Frontal cortex (tissue), 4 donors: ENCODE data around the gene TERT. TPM values are rescaled to one million over a fixed set of nuclear protein-coding genes. Genes with fewer than 3 reads are reported as not detected.
"Not testable (repeated sequence)": the region's sequence is repeated elsewhere in the genome, so short reads cannot be mapped to it uniquely, and the experiment has no call there.

ENCODE experiments used
- DNase-seq, 2 donors: peaks; one replicate each; pipeline ENCODE4 v3.0.0; 2012; ENCODE audit warnings: low spot score in 2 of 2
- FAIRE-seq: peaks from 2 replicates; lab custom pipeline; 2012; peaks lifted over from hg19 to GRCh38; lab: Jason Lieb, UNC
- total RNA-seq: library from RNA; depleted of rRNA; stranded (reverse); fragments of >200 nt; gene quantifications from one replicate; pipeline ENCODE4 v1.2.3, GENCODE V29; 2014
- donor health status: control.
- donor health status: control.
- donor health status: control.

TERT gene
- total RNA-seq, 1 donor from 2014 or later, result not detected

GRCh38 chr5:1332461-1333001, 37.7 kb upstream of the TERT start:
- FAIRE-seq (no peak), DNase-seq (no peak)

DNA sequence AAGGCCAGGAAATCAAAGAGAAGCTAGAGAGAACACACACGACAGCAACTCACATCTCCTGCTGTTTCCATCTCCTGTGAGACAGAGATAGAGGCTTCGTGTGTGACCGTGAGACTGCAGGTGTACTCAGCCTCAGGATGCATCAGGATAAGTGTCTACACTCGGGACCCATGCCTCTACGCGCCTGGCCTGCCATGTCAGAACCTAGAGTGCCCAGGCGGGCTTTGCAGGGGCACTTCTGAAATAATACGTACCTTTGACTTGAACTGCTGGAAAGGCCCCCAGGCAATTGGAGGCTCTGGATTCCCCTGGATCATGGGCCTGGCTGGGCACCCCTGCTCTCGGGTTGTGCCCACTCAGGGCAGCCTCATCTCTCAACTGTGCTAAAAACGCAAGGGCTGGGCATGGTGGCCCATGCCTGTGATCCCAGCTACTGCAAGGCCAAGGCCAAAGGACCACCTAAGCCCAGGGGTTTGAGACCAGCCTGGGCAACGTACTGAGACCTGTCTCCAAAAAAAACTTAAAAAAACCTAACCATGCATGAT, 37.1 kb upstream of the TERT start:
- FAIRE-seq (no peak), DNase-seq (no peak)

DNA sequence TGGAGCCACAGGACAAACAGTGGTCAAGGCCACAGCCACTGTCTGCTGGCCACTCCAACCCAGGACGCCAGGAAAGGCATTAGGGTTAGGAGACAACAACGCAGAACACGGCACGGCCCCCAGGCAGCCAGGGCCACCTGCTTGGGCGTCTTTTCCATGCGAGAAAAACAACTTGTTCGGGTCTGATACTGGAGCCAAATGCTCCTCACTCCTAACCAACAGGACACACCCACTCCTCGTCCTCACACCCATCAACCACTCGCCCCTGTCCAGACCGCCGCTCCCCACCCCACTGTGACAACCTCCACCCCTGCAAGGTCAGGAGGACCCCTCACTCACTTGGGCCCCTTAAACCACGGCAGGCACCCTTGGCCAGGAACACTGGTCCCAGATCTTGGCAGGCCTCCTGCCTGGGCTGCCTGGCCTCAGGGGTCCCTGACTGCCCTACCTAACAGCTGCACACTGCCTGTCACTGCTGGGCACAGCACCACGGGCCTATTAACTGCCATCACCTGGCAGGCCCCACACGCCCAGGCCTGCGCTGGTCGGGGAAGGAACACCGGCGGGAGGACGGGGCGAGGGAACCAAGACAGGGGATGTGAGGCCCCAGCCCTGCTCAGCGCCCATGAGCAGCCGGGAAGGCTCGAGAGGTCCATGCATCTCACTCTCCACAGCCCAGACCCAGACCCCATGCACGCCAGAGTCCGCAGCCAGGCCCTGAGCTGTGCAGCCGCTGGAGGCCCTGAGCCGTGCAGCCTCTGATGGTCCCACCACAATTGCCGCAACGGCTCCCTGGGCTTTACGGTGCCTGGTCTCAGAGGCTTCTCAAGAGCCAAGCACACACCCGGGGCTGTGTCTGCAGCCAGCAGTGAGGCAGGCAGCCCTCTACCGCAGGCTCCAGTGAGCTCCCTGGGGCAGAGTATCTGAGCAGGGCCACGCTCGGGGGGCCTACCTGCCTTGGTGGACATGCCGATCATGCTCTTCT, 36.3 kb upstream of the TERT start:
- FAIRE-seq (no peak), DNase-seq (no peak)

- no peak for FAIRE-seq
- peak; percentile 62 to 71 for DNase-seq
These were observed 35.4 kb upstream of the TERT start for GRCh38 chr5:1330146-1330846.

DNA sequence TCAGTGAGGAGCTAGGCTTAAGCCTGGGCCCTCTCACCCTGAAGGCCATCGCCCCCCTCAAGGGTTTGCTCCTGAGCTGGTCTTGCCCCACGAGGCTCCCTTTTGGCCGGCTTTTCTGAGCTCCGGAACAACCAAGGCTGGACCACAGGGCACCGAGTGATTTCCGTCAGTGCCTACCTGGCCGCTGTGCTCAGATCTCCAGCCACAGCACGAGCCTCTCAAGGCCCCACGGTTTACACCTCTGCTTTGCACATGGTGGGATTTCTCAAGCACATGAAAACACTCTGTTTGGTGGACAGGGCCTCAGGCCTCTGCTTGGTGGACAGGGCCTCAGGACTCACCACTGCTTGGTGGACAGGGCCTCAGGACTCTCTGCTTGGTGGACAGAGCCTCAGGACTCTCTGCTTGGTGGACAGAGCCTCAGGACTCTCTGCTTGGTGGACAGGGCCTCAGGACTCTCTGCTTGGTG, 34.3 kb upstream of the TERT start:
- FAIRE-seq (no peak), DNase-seq (no peak)

GRCh38 chr5:1328237-1329110, 33.6 kb upstream of the TERT start:
- not testable (repeated sequence) for FAIRE-seq, DNase-seq

DNA sequence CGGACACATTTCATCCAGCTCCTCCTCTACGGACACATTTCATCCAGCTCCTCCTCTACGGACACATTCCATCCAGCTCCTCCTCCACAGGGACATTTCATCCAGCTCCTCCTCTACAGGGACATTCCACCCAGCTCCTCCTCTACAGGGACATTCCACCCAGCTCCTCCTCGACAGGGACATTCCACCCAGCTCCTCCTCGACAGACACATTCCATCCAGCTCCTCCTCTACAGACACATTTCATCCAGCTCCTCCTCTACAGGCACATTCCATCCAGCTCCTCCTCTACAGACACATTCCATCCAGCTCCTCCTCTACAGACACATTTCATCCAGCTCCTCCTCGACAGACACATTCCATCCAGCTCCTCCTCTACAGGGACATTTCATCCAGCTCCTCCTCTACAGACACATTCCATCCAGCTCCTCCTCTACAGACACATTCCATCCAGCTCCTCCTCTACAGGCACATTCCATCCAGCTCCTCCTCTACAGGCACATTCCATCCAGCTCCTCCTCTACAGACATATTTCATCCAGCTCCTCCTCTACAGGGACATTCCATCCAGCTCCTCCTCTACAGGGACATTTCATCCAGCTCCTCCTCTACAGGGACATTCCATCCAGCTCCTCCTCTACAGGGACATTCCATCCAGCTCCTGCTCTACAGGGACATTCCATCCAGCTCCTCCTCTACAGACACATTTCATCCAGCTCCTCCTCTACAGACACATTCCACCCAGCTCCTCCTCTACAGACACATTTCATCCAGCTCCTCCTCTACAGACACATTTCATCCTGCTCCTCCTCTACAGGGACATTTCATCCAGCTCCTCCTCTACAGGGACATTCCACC, 32.3 kb upstream of the TERT start:
- not testable (repeated sequence) for DNase-seq, FAIRE-seq

- not testable (repeated sequence) for DNase-seq, FAIRE-seq
These were observed 31.6 kb upstream of the TERT start for GRCh38 chr5:1326532-1326875.

GRCh38 chr5:1325870-1326531, 31.1 kb upstream of the TERT start:
- FAIRE-seq (no peak), DNase-seq (no peak)

- no peak for DNase-seq
- no peak for FAIRE-seq
These were observed 30.4 kb upstream of the TERT start for GRCh38 chr5:1325191-1325741.

DNA sequence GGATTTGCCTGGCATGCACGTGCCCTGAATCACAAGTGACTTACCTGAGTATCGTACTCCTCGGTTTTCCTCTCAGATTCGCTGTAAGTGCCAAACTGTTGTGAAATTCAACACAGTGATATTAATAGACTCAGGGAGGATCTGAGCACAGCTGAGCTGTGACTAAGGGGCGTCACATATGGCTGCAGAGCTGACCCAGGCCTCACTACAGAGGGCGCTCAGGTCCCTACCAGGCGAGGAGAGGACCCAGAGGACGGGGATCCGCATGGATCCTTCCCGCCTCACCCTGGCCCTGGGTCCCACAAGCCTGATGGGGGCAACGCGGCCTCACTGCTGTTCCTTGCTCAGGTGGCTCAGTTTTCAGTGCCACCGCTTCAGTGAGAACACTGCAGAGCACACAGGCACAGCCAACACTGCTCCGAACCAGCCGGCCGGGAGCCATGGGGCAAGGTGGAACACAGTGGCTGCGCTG, 29.9 kb upstream of the TERT start:
- FAIRE-seq (no peak), DNase-seq (no peak)

DNA sequence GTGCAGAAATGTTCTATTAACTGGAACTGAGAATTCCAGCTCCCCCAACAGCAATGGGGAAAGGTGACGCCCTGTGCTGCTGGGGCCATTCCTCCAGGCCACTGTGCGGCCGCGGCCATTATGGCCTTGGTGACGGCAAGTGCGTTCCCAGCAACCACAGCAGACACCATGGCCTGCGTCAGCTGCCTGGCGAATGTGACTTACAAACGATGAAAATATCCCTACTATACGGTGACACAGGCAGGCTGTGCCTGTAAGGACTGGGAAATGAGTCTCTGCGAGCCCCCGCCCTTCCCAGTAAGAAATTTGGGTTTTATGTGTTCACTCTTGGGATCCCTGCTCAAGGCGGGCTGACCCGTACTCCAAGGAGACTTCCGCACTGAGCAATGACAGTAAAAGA, 29.4 kb upstream of the TERT start:
- no peak for DNase-seq
- no peak for FAIRE-seq

DNA sequence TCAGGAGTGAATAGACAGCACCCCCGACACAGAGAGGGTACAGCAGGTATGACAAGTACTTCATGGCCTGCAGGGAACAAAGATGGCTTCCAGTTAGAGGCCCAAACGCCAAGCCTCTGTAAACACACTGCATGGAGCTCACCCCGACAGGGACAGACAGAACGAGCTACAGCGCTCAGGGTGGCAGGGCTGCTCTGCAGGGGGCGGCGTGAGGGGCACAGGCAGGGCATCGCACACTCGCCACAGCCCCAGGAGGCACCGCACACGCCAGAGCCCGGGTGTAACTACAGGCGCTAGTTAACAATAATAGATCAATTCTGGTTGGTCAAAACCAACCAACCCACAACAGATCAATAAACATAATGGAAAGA, 28.9 kb upstream of the TERT start:
- no peak for DNase-seq
- no peak for FAIRE-seq

GRCh38 chr5:1322955-1323802, 28.3 kb upstream of the TERT start:
- FAIRE-seq, result no peak
- DNase-seq, result no peak

DNA sequence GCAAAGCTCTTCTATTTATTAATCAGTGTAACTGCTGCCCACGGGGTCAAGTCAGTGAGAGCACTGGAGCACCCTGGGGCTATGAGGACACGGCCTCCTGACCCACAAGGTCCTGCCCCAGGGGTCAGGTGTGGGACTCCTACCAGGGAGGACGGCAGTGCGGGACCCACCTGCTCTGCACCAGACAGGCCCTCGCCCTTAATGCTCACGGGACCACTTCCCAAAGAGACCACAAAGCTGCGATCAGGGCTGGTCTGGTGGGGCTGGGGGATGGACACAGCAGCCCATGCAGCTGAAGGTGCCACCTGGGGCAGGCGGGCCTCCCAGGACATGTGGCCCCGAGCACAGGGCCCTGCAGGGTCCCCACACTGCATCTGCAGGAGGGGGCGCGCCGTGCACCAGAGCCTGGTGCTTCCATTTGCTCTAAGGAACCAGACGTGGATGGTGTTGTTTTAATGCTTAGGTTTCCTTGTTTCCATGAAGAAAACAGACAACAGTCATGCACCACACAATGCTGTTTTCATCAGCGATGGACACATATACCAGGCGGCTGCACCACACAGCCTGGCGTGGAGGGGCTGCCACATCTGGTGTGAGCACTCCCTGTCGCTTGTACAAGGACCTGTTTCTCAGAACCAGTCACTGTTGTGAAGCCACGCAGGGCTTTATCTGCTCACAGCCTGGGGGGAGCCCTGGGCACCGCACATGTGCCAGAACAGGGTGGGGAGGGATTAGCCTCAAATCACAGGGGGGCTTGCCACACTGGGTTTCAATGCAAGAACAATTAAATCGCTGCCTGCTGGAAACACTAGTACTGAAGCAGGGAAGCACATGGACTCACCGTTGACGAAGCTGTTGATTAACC, 27.4 kb upstream of the TERT start:
- FAIRE-seq, result no peak
- no peak for DNase-seq

DNA sequence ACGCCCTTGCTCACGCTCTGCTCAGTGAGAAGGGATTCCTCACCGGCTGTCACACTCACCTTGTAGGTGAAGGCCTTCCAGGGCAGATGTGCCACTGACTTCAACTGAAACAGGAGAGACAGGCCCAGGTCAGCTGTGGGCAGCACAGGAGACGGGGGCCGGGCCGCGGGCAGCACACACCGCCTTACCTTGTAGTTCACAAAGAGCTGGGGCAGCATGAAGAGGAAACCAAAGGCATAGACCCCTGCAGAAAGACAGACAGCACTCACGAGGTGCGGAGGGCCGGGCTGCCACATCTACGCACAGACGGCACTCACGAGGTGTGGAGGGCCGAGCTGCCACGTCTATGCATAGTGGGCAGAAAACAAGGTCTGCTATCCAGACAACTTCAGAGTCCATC, 26.7 kb upstream of the TERT start:
- FAIRE-seq, result no peak
- DNase-seq, result no peak
